Measurements from ENCODE around the gene SIN3A.

GRCh38 chr15:75479670-75480069, 28.2 kb upstream of the SIN3A start:
- no peak for TF ChIP-seq EZH2 (IDR thresholded peaks at IDR 0.05; ENCODE audit: borderline replicate concordance, low read depth, low read length, poor library complexity, severe bottlenecking)
- no peak for TF ChIP-seq CTCF (conservative IDR thresholded peaks at IDR 0.05; ENCODE audit: low read depth, low read length)
